GM12801 (cell line): ENCODE data around the gene PRKCQ.

Experiments used
- CTCF ChIP-seq: IDR thresholded peaks from one replicate; pipeline ENCODE4 v1.5.1; 2011; ENCODE audit warnings: control low read depth; ENCODE audit not compliant: insufficient read length; ENCODE audit errors: extremely low read depth

PRKCQ gene

DNA sequence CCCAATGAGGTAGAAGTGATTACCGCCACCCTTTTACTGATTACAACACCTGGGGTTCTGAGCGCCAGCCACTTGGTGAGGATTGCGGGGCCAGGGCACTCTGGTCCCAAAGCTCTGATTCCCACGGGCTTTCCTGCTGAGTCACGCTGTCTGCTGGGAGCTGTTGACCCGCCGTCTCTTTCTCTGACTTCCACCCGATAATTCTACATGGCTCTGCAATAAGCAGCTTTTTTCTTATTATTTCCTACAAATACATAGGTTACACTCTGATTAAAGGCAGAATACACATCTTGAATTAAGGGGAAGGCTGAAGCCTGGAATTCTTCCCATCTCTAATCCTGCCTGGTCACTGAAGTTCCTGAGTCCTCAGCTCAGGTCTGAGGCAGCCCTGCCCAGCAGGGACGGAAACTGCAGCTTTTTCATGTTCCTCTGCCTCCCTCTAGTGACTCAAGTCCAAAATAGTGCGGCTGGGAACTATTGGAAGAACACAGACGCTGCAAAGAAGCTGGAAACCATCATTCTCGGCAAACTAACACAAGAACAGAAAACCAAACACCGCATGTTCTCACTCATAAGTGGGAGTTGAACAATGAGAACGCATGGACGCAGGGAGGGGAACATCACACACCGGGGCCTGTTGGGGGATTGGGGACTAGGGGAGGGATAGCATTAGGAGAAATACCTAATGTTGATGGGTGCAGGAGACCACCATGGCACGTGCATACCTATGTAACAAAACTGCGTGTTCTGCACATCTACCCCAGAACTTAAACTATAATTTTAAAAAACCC, 178.3 kb downstream of the PRKCQ start:
- no peak for TF ChIP-seq CTCF

DNA sequence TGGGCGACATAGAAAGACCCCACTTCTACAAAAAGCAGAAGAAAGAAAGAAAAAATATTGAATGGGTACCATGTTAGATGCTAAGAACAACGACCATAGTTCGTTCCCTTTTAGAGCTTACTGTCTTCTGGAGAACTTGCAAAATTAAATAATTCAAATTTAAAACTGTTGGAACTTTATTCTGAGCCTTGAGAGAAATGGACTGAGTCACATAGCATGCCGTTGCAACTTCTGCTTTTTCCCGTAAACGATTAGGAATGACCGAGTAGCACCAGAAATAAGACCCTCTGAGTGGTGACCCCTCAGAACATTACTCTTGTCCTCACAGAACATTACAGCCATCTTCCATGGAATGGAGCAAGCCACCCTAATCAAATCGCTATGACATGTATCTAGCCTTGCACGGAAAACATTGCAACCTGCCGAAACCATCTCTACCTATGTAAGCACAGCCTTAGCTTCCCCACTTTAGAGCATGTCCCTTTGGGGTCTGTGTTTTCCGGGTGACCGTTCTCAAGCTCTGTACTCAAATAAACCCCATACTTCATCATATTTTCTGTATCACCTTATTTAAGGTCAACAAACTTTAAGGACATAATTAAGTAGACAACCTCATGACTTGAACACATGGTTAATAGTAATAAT, 179.1 kb downstream of the PRKCQ start:
- TF ChIP-seq CTCF, result no peak

GRCh38 chr10:6400331-6400730, 179.7 kb downstream of the PRKCQ start:
- TF ChIP-seq CTCF, result no peak

GRCh38 chr10:6399879-6400278, 180.2 kb downstream of the PRKCQ start:
- TF ChIP-seq CTCF, result no peak

DNA sequence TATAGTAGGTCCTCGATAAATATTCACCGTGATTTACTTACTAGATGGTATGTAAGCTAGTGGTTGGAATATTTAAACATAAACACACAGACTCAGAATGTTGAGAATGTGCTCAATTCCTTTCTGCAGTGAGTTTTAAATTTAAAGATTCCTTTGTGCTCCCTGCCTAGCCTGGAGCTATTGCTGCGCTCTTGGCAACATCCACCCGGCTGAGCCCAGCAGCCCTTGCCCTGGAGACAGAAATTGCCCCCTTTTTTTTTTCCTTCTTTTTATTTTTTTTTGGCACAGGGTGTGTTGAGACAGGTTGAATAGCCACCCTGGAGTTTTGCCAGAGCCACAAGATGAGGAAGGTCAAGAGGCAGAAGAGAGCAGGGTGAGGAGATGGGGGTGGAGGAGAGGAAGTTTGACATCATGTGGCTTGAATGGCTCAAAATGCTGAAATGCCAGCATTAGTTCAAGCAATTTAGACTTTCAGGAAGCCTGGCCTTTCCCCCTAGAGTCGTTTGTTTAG, 180.8 kb downstream of the PRKCQ start:
- TF ChIP-seq CTCF, result no peak

DNA sequence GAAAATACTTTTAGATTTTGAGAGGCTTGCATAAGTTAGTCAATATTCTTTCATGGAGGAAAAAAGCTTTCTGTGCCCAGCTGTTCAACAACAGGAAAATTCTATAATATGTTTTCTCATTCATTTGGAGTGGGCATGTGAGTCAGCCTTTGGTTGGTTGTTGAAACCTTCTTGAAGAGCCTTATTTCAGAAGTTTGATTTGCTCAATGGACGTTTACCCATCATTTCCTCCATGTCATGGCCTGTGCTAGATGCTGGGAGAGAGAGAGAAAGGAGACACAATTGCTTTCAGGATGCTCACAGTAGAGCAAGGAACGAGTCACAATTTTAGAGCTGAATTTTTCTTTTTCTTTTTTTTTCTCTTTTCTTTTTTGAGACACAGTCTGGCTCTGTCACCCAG, 181.7 kb downstream of the PRKCQ start:
- TF ChIP-seq CTCF, result no peak

- no peak for TF ChIP-seq CTCF
These were observed 183.4 kb downstream of the PRKCQ start for GRCh38 chr10:6396652-6397051.
